Loucy (cell line): ENCODE data around the gene CDH5.

ENCODE experiments used
- H2AFZ ChIP-seq: fragments of 200-600 bp; sonication (generic); 2 replicates; pipeline ENCODE4 v1.6.0; 2016; ENCODE audit warnings: antibody characterized with exemption, mild to moderate bottlenecking, low read length, moderate library complexity
- H3F3A ChIP-seq: fragments of 200-600 bp; 2 replicates; pipeline ENCODE4 v1.6.0; 2016; ENCODE audit warnings: antibody characterized with exemption, low read depth, mild to moderate bottlenecking
- H3K27me3 ChIP-seq: fragments of 200-600 bp; sonication (generic); 2 replicates; pipeline ENCODE4 v1.6.1; 2014; ENCODE audit warnings: low read length, mild to moderate bottlenecking; ENCODE audit not compliant: insufficient read depth, poor library complexity, severe bottlenecking
- H3K36me3 ChIP-seq: fragments of 200-600 bp; sonication (generic); 2 replicates; pipeline ENCODE4 v1.6.1; 2016; ENCODE audit warnings: low read length; ENCODE audit not compliant: insufficient read depth
- H3K4me1 ChIP-seq: fragments of 200-600 bp; sonication (generic); 2 replicates; pipeline ENCODE4 v1.5.1; 2014; ENCODE audit warnings: low read length, mild to moderate bottlenecking; ENCODE audit not compliant: insufficient read depth, poor library complexity, severe bottlenecking
- H3K4me2 ChIP-seq: fragments of 200-600 bp; sonication (generic); 2 replicates; pipeline ENCODE4 v1.6.0; 2014; ENCODE audit warnings: antibody characterized with exemption, low read length, low read depth, mild to moderate bottlenecking; ENCODE audit not compliant: poor library complexity, severe bottlenecking
- H3K4me3 ChIP-seq: fragments of 200-600 bp; sonication (generic); 2 replicates; pipeline ENCODE4 v1.5.1; 2014; ENCODE audit warnings: low read length, mild to moderate bottlenecking, mixed read lengths; ENCODE audit not compliant: poor library complexity, severe bottlenecking
- H3K79me2 ChIP-seq: fragments of 200-600 bp; sonication (generic); 2 replicates; pipeline ENCODE4 v1.6.1; 2014; ENCODE audit warnings: low read length; ENCODE audit not compliant: insufficient read depth
- H3K9ac ChIP-seq: fragments of 200-600 bp; sonication (generic); 2 replicates; pipeline ENCODE4 v1.6.0; 2014; ENCODE audit warnings: mild to moderate bottlenecking, low read depth, low read length, moderate library complexity; ENCODE audit not compliant: poor library complexity, severe bottlenecking
- H3K9me2 ChIP-seq: fragments of 200-600 bp; sonication (generic); replicated peaks from 2 replicates; pipeline ENCODE4 v1.6.1; 2016; ENCODE audit warnings: low read depth, low read length, mixed read lengths
- H3K9me3 ChIP-seq: fragments of 200-600 bp; sonication (generic); 2 replicates; pipeline ENCODE4 v1.6.1; 2014; ENCODE audit warnings: mild to moderate bottlenecking, antibody characterized with exemption, low read length, low read depth; ENCODE audit not compliant: insufficient read depth
- H4K20me1 ChIP-seq: fragments of 200-600 bp; sonication (generic); 2 replicates; pipeline ENCODE4 v1.6.0; 2014; ENCODE audit warnings: antibody characterized with exemption, low read length, mild to moderate bottlenecking; ENCODE audit not compliant: insufficient read depth, poor library complexity, severe bottlenecking
- CTCF ChIP-seq: fragments of 200-600 bp; sonication (generic); conservative IDR thresholded peaks from 2 replicates; pipeline ENCODE4 v1.5.1; 2014; ENCODE audit warnings: mild to moderate bottlenecking, antibody characterized with exemption, low read length
- EZH2phosphoT487 ChIP-seq: fragments of 200-600 bp; IDR thresholded peaks from 2 replicates; pipeline ENCODE4 v1.6.1; 2018; ENCODE audit warnings: antibody characterized with exemption, mild to moderate bottlenecking, moderate library complexity, borderline replicate concordance

Gene CDH5

GRCh38 chr16:66373667-66374066 is 7.2 kb downstream of the CDH5 start:
- H3K27me3 ChIP-seq = no peaks in the 10 kb centered on the region

GRCh38 chr16:66374176-66374575 is 7.7 kb downstream of the CDH5 start:
- TF ChIP-seq CTCF (no peak), EZH2phosphoT487 (no peak)
- no peaks in the 10 kb centered on the region for H3K27me3 ChIP-seq
- no peak overlapping the region for H2AFZ ChIP-seq
- H3F3A ChIP-seq = no peaks in the 10 kb centered on the region
- H3K9me3 ChIP-seq = no peaks in the 10 kb centered on the region
- H4K20me1 ChIP-seq = no peaks in the 10 kb centered on the region
- no peaks in the 10 kb centered on the region for H3K79me2 ChIP-seq
- no peaks in the 10 kb centered on the region for H3K36me3 ChIP-seq
- H3K4me1 ChIP-seq = no peaks in the 10 kb centered on the region
- no peaks in the 10 kb centered on the region for H3K9me2 ChIP-seq
- no peak overlapping the region for H3K4me2 ChIP-seq
- H3K9ac ChIP-seq = no peak overlapping the region
- H3K4me3 ChIP-seq = no peak overlapping the region

More at GRCh38 chr16:66373667-66374066, 7.2 kb downstream of the CDH5 start:
- Histone ChIP-seq H3K9me2 (no peaks in the 10 kb centered on the region), H3K9ac (no peak overlapping the region), H3K4me2 (no peak overlapping the region), H2AFZ (no peak overlapping the region), H3K36me3 (no peaks in the 10 kb centered on the region), H3K9me3 (no peaks in the 10 kb centered on the region), H3K4me3 (no peak overlapping the region), H4K20me1 (no peaks in the 10 kb centered on the region), H3K79me2 (no peaks in the 10 kb centered on the region), H3K4me1 (no peaks in the 10 kb centered on the region), H3F3A (no peaks in the 10 kb centered on the region)
- TF ChIP-seq EZH2phosphoT487 = no peak
- TF ChIP-seq CTCF = no peak

GRCh38 chr16:66375451-66375850 is 9.0 kb downstream of the CDH5 start:
- TF ChIP-seq EZH2phosphoT487 (no peak), CTCF (no peak)

More at GRCh38 chr16:66375451-66375850, 9.0 kb downstream of the CDH5 start:
- H2AFZ ChIP-seq = no peak overlapping the region
- H3K4me1 ChIP-seq = no peaks in the 10 kb centered on the region
- H3K27me3 ChIP-seq = no peaks in the 10 kb centered on the region
- no peaks in the 10 kb centered on the region for H4K20me1 ChIP-seq
- H3F3A ChIP-seq = no peaks in the 10 kb centered on the region
- no peak overlapping the region for H3K4me2 ChIP-seq
- H3K36me3 ChIP-seq = no peaks in the 10 kb centered on the region
- H3K79me2 ChIP-seq = no peaks in the 10 kb centered on the region
- H3K9me3 ChIP-seq = no peaks in the 10 kb centered on the region
- H3K9me2 ChIP-seq = no peaks in the 10 kb centered on the region
- H3K9ac ChIP-seq = no peak overlapping the region
- no peak overlapping the region for H3K4me3 ChIP-seq
